ENCODE data around the gene PADI2.

DNA sequence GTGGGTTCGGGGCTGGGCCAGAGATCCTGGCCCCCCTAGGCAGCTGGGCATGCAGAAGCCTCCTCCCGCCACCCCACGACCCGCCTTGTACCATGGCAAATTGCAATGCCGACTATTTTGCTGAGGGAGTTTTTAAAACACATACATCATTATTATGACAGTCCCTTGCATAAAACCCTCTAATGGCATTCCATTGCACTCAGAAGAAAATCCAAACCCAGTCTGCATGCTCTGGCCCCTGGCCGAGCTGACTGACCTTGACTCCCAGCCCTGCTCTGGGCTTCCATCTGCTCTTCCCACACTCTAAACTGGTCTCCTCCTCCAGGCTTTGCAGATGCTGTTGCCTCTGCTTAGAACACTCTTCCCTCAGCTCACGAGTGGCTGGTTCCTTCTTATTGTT lies 28.0 kb downstream of the PADI2 start:
- TF ChIP-seq, protein P1, sequence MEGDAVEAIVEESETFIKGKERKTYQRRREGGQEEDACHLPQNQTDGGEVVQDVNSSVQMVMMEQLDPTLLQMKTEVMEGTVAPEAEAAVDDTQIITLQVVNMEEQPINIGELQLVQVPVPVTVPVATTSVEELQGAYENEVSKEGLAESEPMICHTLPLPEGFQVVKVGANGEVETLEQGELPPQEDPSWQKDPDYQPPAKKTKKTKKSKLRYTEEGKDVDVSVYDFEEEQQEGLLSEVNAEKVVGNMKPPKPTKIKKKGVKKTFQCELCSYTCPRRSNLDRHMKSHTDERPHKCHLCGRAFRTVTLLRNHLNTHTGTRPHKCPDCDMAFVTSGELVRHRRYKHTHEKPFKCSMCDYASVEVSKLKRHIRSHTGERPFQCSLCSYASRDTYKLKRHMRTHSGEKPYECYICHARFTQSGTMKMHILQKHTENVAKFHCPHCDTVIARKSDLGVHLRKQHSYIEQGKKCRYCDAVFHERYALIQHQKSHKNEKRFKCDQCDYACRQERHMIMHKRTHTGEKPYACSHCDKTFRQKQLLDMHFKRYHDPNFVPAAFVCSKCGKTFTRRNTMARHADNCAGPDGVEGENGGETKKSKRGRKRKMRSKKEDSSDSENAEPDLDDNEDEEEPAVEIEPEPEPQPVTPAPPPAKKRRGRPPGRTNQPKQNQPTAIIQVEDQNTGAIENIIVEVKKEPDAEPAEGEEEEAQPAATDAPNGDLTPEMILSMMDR (optimal IDR thresholded peaks at IDR 0.05 in 1 of 3, IDR thresholded peaks at IDR 0.05 in 1 of 3, conservative IDR thresholded peaks at IDR 0.05 in 1 of 3; ENCODE audit: extremely low read depth in 1 of 3, insufficient read depth in 2 of 3, low read length in 3 of 3): no peak
- TF ChIP-seq EZH2 (IDR thresholded peaks at IDR 0.05; ENCODE audit: low read length): no peak
